Panc1 (cell line): ENCODE results near the gene FUT4. TPM values are rescaled to one million over a fixed set of nuclear protein-coding genes. Genes with fewer than 3 reads are reported as not detected.
"Not testable (repeated sequence)": the region's sequence is repeated elsewhere in the genome, so short reads cannot be mapped to it uniquely, and the experiment has no call there.

Experiments used
- ATAC-seq: fragments of 200-7000 bp; cut with Tn5 transposase; 2 replicates; pipeline ENCODE4 v1.9.1; 2020; ENCODE audit warnings: mild to moderate bottlenecking, moderate library complexity
- BruUV-seq: library from RNA; stranded (reverse); fragments of 400-500 nt; replicated peaks from 2 replicates; lab custom pipeline; 2021; lab: Mats Ljungman, UMichigan
- CTCF ChIA-PET: fragments of 300-600 bp; sonication (Branson Sonifier 250); formaldehyde crosslinking; loops from one replicate; lab custom pipeline; 2022; ENCODE audit warnings: antibody characterized with exemption; lab: Charles Lee
- POLR2A ChIA-PET: fragments of 300-600 bp; sonication (Branson Sonifier 250); formaldehyde crosslinking; loops from one replicate; lab custom pipeline; 2022; ENCODE audit warnings: antibody characterized with exemption; lab: Charles Lee
- DNase-seq: peaks from one replicate; pipeline ENCODE4 v3.0.0-alpha.2; 2010; ENCODE audit warnings: low read depth, low spot score
- H3K27ac ChIP-seq: 2 replicates; pipeline ENCODE4 v1.5.1; 2011; ENCODE audit warnings: mild to moderate bottlenecking, low read length, inconsistent platforms
- H3K27me3 ChIP-seq: fragments of 200-500 bp; sonication (Bioruptor generic); 2 replicates; pipeline ENCODE4 v1.6.0; 2014; ENCODE audit warnings: low read length, inconsistent platforms; ENCODE audit not compliant: control insufficient read depth, insufficient read depth
- H3K36me3 ChIP-seq: fragments of 200-500 bp; sonication (Bioruptor generic); 2 replicates; pipeline ENCODE4 v1.5.1; 2014; ENCODE audit warnings: inconsistent platforms, mild to moderate bottlenecking, low read length, moderate library complexity; ENCODE audit not compliant: control insufficient read depth, insufficient read depth
- H3K4me1 ChIP-seq: 2 replicates; pipeline ENCODE4 v1.5.1; 2011; ENCODE audit warnings: inconsistent platforms, mild to moderate bottlenecking, low read length, moderate library complexity; ENCODE audit not compliant: control insufficient read depth, insufficient read depth
- H3K4me3 ChIP-seq, 2 experiments: 2 replicates each; pipeline ENCODE4 v1.5.1; 2011 to 2012; ENCODE audit warnings: low read depth in 2 of 2, low read length in 2 of 2, mild to moderate bottlenecking in 2 of 2, inconsistent platforms in 1 of 2, moderate library complexity in 1 of 2
- H3K9me3 ChIP-seq: fragments of 200-500 bp; sonication (Bioruptor generic); 2 replicates; pipeline ENCODE4 v1.5.1; 2014; ENCODE audit warnings: low read depth, mild to moderate bottlenecking, inconsistent platforms, low read length, moderate library complexity; ENCODE audit not compliant: control insufficient read depth, insufficient read depth
- CTCF ChIP-seq: fragments of 450-650 bp; IDR thresholded peaks from 2 replicates; pipeline ENCODE4 v1.5.1; 2017; ENCODE audit warnings: mild to moderate bottlenecking
- POLR2AphosphoS5 ChIP-seq: IDR thresholded peaks from 2 replicates; pipeline ENCODE4 v1.6.1; 2012; ENCODE audit warnings: mild to moderate bottlenecking, low read depth, low read length, moderate library complexity
- REST ChIP-seq, 2 experiments: IDR thresholded peaks; 2 replicates each; pipeline ENCODE4 v1.6.1; 2011 to 2012; ENCODE audit warnings: low read depth in 2 of 2, control low read depth in 1 of 2, low read length in 1 of 2, mild to moderate bottlenecking in 1 of 2, moderate library complexity in 1 of 2; ENCODE audit not compliant: insufficient read depth in 1 of 2
- SIN3A ChIP-seq: IDR thresholded peaks from 2 replicates; pipeline ENCODE4 v1.6.1; 2012; ENCODE audit warnings: low read depth, mild to moderate bottlenecking, low read length, moderate library complexity, borderline replicate concordance; ENCODE audit not compliant: insufficient read depth
- TCF7L2 ChIP-seq: IDR thresholded peaks from 2 replicates; pipeline ENCODE4 v1.6.1; 2011; ENCODE audit warnings: mild to moderate bottlenecking, low read depth, low read length, inconsistent platforms
- in situ Hi-C: cut with HindIII; loops from 2 replicates; pipeline ENCODE4 v1.10.0; 2016; ENCODE audit warnings: low sequenced_read_pairs, low pct_unique_long_range_greater_than_20kb
- intact Hi-C: fragments of 100-400 bp; cut with micrococcal nuclease; formaldehyde crosslinking; loops from one replicate; pipeline ENCODE4 v1.10.0; 2022; ENCODE audit not compliant: unreplicated experiment
- total RNA-seq: library from RNA; stranded (reverse); gene quantifications from one replicate; pipeline ENCODE4 v1.2.1, GENCODE V29; 2021; ENCODE audit not compliant: unreplicated experiment

Gene FUT4
- total RNA-seq, 1 experiment from 2014 or later = 11.2 TPM

GRCh38 chr11:94572975-94573374 is 29.3 kb downstream of the FUT4 start:
- POLR2A ChIA-PET, H3K36me3 ChIP-seq, BruUV-seq, H3K27ac ChIP-seq, H3K4me1 ChIP-seq, H3K9me3 ChIP-seq, intact Hi-C loops, DNase-seq, in situ Hi-C loops, ATAC-seq, H3K4me3 ChIP-seq, H3K27me3 ChIP-seq, CTCF ChIA-PET: not testable (repeated sequence)

GRCh38 chr11:94574193-94574961 is 30.7 kb downstream of the FUT4 start:
- TF ChIP-seq TCF7L2 (no peak), REST (IDR thresholded peaks at IDR 0.05; ENCODE audit: insufficient read depth in 1 of 2, low read depth in 2 of 2, low read length in 1 of 2) (no peak), CTCF (no peak), POLR2AphosphoS5 (no peak), SIN3A (no peak)
- H3K27me3 ChIP-seq = no peaks in the 10 kb centered on the region
- intact Hi-C loops (no loop called here), in situ Hi-C loops (no loop called here)
- no peak overlapping the region for H3K27ac ChIP-seq
- ATAC-seq (no peak), DNase-seq (no peak)
- no peaks in the 10 kb centered on the region for H3K9me3 ChIP-seq
- H3K4me3 ChIP-seq = no peak overlapping the region
- H3K36me3 ChIP-seq = no peaks in the 10 kb centered on the region
- ChIA-PET POLR2A (no interaction called here), CTCF (no interaction called here)
- no TSS peak for BruUV-seq
- H3K4me1 ChIP-seq = no peaks in the 10 kb centered on the region

GRCh38 chr11:94576306-94576705 is 32.6 kb downstream of the FUT4 start:
- in situ Hi-C loops (no loop called here), intact Hi-C loops (no loop called here)
- POLR2A ChIA-PET = no interaction called here
- H3K4me1 ChIP-seq = no peaks in the 10 kb centered on the region
- no peak for TF ChIP-seq TCF7L2
- H3K4me3 ChIP-seq = no peak overlapping the region
- CTCF ChIA-PET = no interaction called here
- no peaks in the 10 kb centered on the region for H3K27me3 ChIP-seq
- ATAC-seq = no peak
- no peaks in the 10 kb centered on the region for H3K36me3 ChIP-seq
- no peaks in the 10 kb centered on the region for H3K9me3 ChIP-seq
- BruUV-seq = no TSS peak
- H3K27ac ChIP-seq = no peak overlapping the region
- no peak for DNase-seq
